Pancreas (tissue), 10 donors: ENCODE data around the gene BTBD16. TPM values are rescaled to one million over a fixed set of nuclear protein-coding genes. Genes with fewer than 3 reads are reported as not detected.

Source experiments
- ATAC-seq, 4 donors: fragments of 200-7000 bp; cut with Tn5 transposase; one replicate each; pipeline versions ENCODE4 v1.8.0 to v1.9.1; 2020; ENCODE audit warnings: mild to moderate bottlenecking in 4 of 4, moderate library complexity in 4 of 4
- DNase-seq, 6 donors: peaks; one replicate each; pipeline ENCODE4 v3.0.0-alpha.2; 2020
- FAIRE-seq: peaks from 2 replicates; lab custom pipeline; 2012; peaks lifted over from hg19 to GRCh38; lab: Jason Lieb, UNC
- H3K27ac ChIP-seq, 4 donors: fragments of 200-600 bp; sonication (generic); 1 replicate in 3 of 4; 2 replicates in 1 of 4; pipeline versions ENCODE4 v1.5.0 to v1.8.0; 2020
- H3K27me3 ChIP-seq, 4 donors: fragments of 200-600 bp; one replicate each; pipeline ENCODE4 v1.8.0; 2021
- H3K36me3 ChIP-seq, 3 donors: fragments of 200-600 bp; sonication (generic) in 1 of 3; one replicate each; pipeline versions ENCODE4 v1.5.0 to v1.8.0; 2020 to 2021
- H3K4me1 ChIP-seq, 3 donors: fragments of 200-600 bp; one replicate each; pipeline ENCODE4 v1.8.0; 2021
- H3K4me3 ChIP-seq, 4 donors: fragments of 200-600 bp; sonication (generic) in 2 of 4; one replicate each; pipeline versions ENCODE4 v1.5.0 to v1.8.0; 2020 to 2021
- H3K9me3 ChIP-seq, 4 donors: fragments of 200-600 bp; one replicate each; pipeline ENCODE4 v1.8.0; 2021
- WGBS, 2 donors: extraction: QIAGEN DNeasy Blood & Tissue Kit; methylation state at CpG; one replicate each; pipeline ENCODE4 v1.1.7; 2013; 5-methylcytosine and 5-hydroxymethylcytosine counted together
- intact Hi-C, 3 donors: fragments of 100-400 bp; cut with DNase I; formaldehyde crosslinking; loops; one replicate each; pipeline versions ENCODE4 v1.11.1 to v1.14.2; 2022
- polyA plus RNA-seq, 2 donors: library from polyadenylated mRNA; stranded (reverse); fragments of 200-250 nt; gene quantifications; one replicate each; pipeline ENCODE4 v1.2.3, GENCODE V29; 2013
- total RNA-seq, 6 donors: library from RNA; stranded (reverse); fragmentation: NEBNext Ultra II Directional in 4 of 6; extraction: Animal tissue kit (Norgen Biotek cat#: 25700) in 4 of 6; gene quantifications; one replicate each; pipeline versions ENCODE4 v1.2.1 to v1.2.4, GENCODE V29; 2021 to 2023
- TF ChIP-seq, protein P1 (sequence below), 4 donors: fragments of 200-600 bp; sonication (generic) in 3 of 4; IDR thresholded peaks; one replicate each; pipeline versions ENCODE4 v1.5.0 to v1.8.0; 2021; ENCODE audit warnings: antibody characterized with exemption in 4 of 4
- donor health status: healthy with polysubstance abuse.
- donor health status: DM: no; HTN: no; CAD: no; lungs with moderate emphysema.
- donor health status: DM: no; HTN: no; CAD: no.
- donor health status: control.
- donor health status: control.
- donor health status: Bipolar disorder and iron deficiency.
- donor health status: DM: yes; HTN: yes; CAD: no.
- donor health status: DM: no; HTN: no; CAD: no.
- donor health status: DM: no; HTN: no; CAD: no.
- donor health status: DM: yes; HTN: yes; CAD: no.

The BTBD16 gene
- total and polyA plus RNA-seq, 8 donors, result 0.14 to 0.52 (median 0.34) TPM; not detected in 3

DNA sequence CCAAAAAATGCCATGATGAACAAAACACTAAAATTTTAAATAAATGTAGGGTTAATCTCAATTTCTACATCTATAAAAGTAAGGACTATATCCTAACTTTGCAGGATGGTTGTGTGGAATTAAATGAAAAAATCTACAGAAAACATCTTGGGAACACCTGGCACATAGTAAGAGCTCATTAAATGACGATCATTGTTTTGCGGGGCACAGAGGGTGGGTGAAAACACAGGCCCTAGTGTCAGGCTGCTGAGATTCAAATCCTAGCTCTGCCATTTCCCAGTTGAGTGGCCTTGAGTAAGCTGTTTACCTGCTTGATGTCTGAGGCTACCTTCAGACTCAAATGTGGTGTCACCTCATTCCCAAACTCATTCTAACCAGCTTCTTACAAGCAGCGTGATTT, 35.6 kb downstream of the BTBD16 start:
- WGBS, 2 donors, result 61 to 75% methylated on average over 3 of the region's 3 CpGs
- peak overlapping the region in 2 of 4 donors; percentile 86 to 92 for H3K27ac ChIP-seq
- intact Hi-C loops, result no loop called here

GRCh38 chr10:122307669-122308416, 36.7 kb downstream of the BTBD16 start:
- H3K9me3 ChIP-seq, result no peaks in the 10 kb centered on the region
- TF ChIP-seq, protein P1, sequence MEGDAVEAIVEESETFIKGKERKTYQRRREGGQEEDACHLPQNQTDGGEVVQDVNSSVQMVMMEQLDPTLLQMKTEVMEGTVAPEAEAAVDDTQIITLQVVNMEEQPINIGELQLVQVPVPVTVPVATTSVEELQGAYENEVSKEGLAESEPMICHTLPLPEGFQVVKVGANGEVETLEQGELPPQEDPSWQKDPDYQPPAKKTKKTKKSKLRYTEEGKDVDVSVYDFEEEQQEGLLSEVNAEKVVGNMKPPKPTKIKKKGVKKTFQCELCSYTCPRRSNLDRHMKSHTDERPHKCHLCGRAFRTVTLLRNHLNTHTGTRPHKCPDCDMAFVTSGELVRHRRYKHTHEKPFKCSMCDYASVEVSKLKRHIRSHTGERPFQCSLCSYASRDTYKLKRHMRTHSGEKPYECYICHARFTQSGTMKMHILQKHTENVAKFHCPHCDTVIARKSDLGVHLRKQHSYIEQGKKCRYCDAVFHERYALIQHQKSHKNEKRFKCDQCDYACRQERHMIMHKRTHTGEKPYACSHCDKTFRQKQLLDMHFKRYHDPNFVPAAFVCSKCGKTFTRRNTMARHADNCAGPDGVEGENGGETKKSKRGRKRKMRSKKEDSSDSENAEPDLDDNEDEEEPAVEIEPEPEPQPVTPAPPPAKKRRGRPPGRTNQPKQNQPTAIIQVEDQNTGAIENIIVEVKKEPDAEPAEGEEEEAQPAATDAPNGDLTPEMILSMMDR (IDR thresholded peaks at IDR 0.05), result no peak
- H3K27me3 ChIP-seq, result no peaks in the 10 kb centered on the region
- H3K27ac ChIP-seq, result peak overlapping the region in 3 of 4 donors; percentile 5 to 92 (median 86)
- intact Hi-C loops, result no loop called here
- ATAC-seq (peak; percentile 69 to 81 (median 74)), FAIRE-seq (no peak), DNase-seq (peak in 5 of 6 donors; percentile 67 to 81 (median 74))
- H3K4me3 ChIP-seq, result no peak overlapping the region
- WGBS, 2 donors, result 53 to 62% methylated on average over 13 of the region's 13 CpGs
- no peaks in the 10 kb centered on the region for H3K36me3 ChIP-seq
- H3K4me1 ChIP-seq, result peaks cover 11 to 54% (median 40%) of the 10 kb centered on the region in 3 donors

More for the DNA sequence above, 35.6 kb downstream of the BTBD16 start:
- H3K9me3 ChIP-seq, result no peaks in the 10 kb centered on the region
- H3K36me3 ChIP-seq, result no peaks in the 10 kb centered on the region
- DNase-seq (peak in 1 of 6 donors; percentile 8), FAIRE-seq (no peak), ATAC-seq (no peak)
- peaks cover 11 to 52% (median 39%) of the 10 kb centered on the region in 3 donors for H3K4me1 ChIP-seq
- H3K4me3 ChIP-seq, result no peak overlapping the region
- TF ChIP-seq, protein P1 (IDR thresholded peaks at IDR 0.05), result no peak
- no peaks in the 10 kb centered on the region for H3K27me3 ChIP-seq

- Histone ChIP-seq H3K9me3 (no peaks in the 10 kb centered on the region), H3K27ac (peak overlapping the region in 3 of 4 donors; percentile 5 to 92 (median 86)), H3K36me3 (no peaks in the 10 kb centered on the region), H3K4me3 (no peak overlapping the region), H3K27me3 (no peaks in the 10 kb centered on the region), H3K4me1 (peaks cover 11 to 54% (median 40%) of the 10 kb centered on the region in 3 donors)
- TF ChIP-seq, protein P1 (IDR thresholded peaks at IDR 0.05), result no peak
- WGBS, 2 donors, result 82 to 88% methylated on average over 7 of the region's 7 CpGs
- peak in 2 of 4 donors; percentile 7 to 13 for ATAC-seq
- intact Hi-C loops, result no loop called here
- FAIRE-seq, result no peak
- DNase-seq, result peak in 1 of 6 donors; percentile 24
Measured at GRCh38 chr10:122308417-122309141, 37.5 kb downstream of the BTBD16 start.

DNA sequence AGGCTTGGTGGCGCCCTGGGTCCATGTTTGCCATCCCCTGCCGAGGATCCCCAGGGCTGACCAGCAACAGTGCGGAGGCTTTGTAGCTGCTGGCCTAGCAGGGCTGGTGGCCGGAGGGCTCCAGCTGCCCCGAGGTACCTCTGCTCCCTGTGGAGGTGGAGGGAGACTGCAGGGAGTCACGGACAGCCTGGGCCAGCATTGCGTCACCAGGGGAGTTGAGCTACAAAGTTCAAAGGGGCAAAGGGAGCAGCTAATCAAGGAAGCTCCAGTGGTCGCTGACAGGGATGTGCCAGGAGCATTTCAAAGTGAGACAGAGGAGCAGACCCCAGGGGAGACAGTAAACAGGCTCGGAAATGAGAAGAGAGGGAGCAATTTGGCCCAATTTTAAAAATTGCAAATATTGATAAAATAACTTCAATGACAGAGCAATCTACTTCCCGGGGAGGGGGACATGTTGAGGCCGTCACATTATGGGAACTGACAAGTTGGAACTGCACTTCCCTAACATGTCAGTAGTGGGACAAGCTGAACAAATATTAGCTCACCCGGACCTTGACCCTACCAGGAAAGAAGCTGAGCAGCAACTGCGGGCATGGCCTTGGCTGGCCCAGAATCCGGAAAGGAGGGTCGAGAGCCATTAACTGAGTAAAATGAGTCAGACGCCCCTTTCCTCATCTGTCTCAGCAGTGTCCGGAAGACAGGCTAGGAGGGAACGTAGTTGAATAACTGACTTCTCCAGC, 39.4 kb downstream of the BTBD16 start:
- no peak for FAIRE-seq
- peak overlapping the region in 3 of 4 donors; percentile 6 to 92 (median 86) for H3K27ac ChIP-seq

More for the DNA sequence above, 39.4 kb downstream of the BTBD16 start:
- Histone ChIP-seq H3K4me3 (no peak overlapping the region), H3K4me1 (peaks cover 11 to 54% (median 40%) of the 10 kb centered on the region in 3 donors), H3K9me3 (no peaks in the 10 kb centered on the region), H3K36me3 (no peaks in the 10 kb centered on the region), H3K27me3 (no peaks in the 10 kb centered on the region)
- intact Hi-C loops, result no loop called here
- 39 to 40% methylated on average over 18 of the region's 18 CpGs for WGBS, 2 donors
- peak; percentile 75 to 88 (median 81) for ATAC-seq
- TF ChIP-seq, protein P1 (IDR thresholded peaks at IDR 0.05), result peak in 2 of 4 donors; percentile 7 to 8
- DNase-seq, result peak in 4 of 6 donors; percentile 51 to 84 (median 76)
